ENCODE measurements around the gene TNFRSF11A. TPM values are rescaled to one million over a fixed set of nuclear protein-coding genes. Genes with fewer than 3 reads are reported as not detected.

The TNFRSF11A gene
- total and polyA plus RNA-seq, 10 donors = 0.29 to 11.8 (median 4.2) TPM

GRCh38 chr18:62412231-62412979 lies 87.3 kb downstream of the TNFRSF11A start:
- peaks cover 0 to 20% (median 12%) of the 10 kb centered on the region in 8 donors for H3K9me3 ChIP-seq
- no peak for DNase-seq
- H3K4me1 ChIP-seq = no peaks in the 10 kb centered on the region
- WGBS, 5 donors = 70 to 87% (median 86%) methylated on average over 5 of the region's 5 CpGs
- TF ChIP-seq POLR2AphosphoS5 (IDR thresholded peaks at IDR 0.05) (no peak), CTCF (IDR thresholded peaks at IDR 0.05 in 8 of 11, conservative IDR thresholded peaks at IDR 0.05 in 3 of 11) (no peak), POLR2A (IDR thresholded peaks at IDR 0.05) (no peak)
- H3K36me3 ChIP-seq = no peaks in the 10 kb centered on the region
- peaks cover 0 to 9% (median 0%) of the 10 kb centered on the region in 7 donors for H3K27me3 ChIP-seq (replicated peaks in 1 of 7)
- intact Hi-C loops (cut with DNase I; ENCODE audit: low total_unique reads) = no loop called here
- no peak overlapping the region for H3K4me3 ChIP-seq
- H3K27ac ChIP-seq = no peak overlapping the region

GRCh38 chr18:62413206-62413605 lies 88.1 kb downstream of the TNFRSF11A start:
- 36 to 76% (median 54%) methylated on average over 1 of the region's 1 CpG for WGBS, 5 donors
- Histone ChIP-seq H3K9me3 (peaks cover 0 to 20% (median 12%) of the 10 kb centered on the region in 8 donors), H3K36me3 (no peaks in the 10 kb centered on the region), H3K4me1 (no peaks in the 10 kb centered on the region), H3K4me3 (no peak overlapping the region), H3K27me3 (replicated peaks in 1 of 7) (peaks cover 0 to 9% (median 0%) of the 10 kb centered on the region in 7 donors), H3K27ac (no peak overlapping the region)
- TF ChIP-seq POLR2AphosphoS5 (IDR thresholded peaks at IDR 0.05) (no peak), CTCF (IDR thresholded peaks at IDR 0.05 in 8 of 11, conservative IDR thresholded peaks at IDR 0.05 in 3 of 11) (no peak), POLR2A (IDR thresholded peaks at IDR 0.05) (no peak)
- intact Hi-C loops (cut with DNase I; ENCODE audit: low total_unique reads) = no loop called here
- no peak for DNase-seq

- intact Hi-C loops (cut with DNase I; ENCODE audit: low total_unique reads) = no loop called here
- 33 to 52% (median 41%) methylated on average over 1 of the region's 1 CpG for WGBS, 5 donors
- H3K36me3 ChIP-seq = no peaks in the 10 kb centered on the region
- DNase-seq = no peak
- H3K27ac ChIP-seq = no peak overlapping the region
- peaks cover 0 to 13% (median 2%) of the 10 kb centered on the region in 6 donors for H3K4me1 ChIP-seq
- H3K27me3 ChIP-seq (replicated peaks in 1 of 7) = no peaks in the 10 kb centered on the region
- H3K9me3 ChIP-seq = no peaks in the 10 kb centered on the region
- no peak overlapping the region for H3K4me3 ChIP-seq
- no peak for TF ChIP-seq POLR2A (IDR thresholded peaks at IDR 0.05)
- no peak for TF ChIP-seq CTCF (IDR thresholded peaks at IDR 0.05 in 8 of 11, conservative IDR thresholded peaks at IDR 0.05 in 3 of 11)
- TF ChIP-seq POLR2AphosphoS5 (IDR thresholded peaks at IDR 0.05) = no peak
Measured at GRCh38 chr18:62418258-62418657, 93.1 kb downstream of the TNFRSF11A start.

- intact Hi-C loops (cut with DNase I; ENCODE audit: low total_unique reads) = no loop called here
- H3K4me3 ChIP-seq = peak overlapping the region in 2 of 8 donors; percentile 17 to 30
Measured at GRCh38 chr18:62420151-62420512, 95.0 kb downstream of the TNFRSF11A start.

More at GRCh38 chr18:62420151-62420512, 95.0 kb downstream of the TNFRSF11A start:
- Histone ChIP-seq H3K9me3 (no peaks in the 10 kb centered on the region), H3K4me1 (peaks cover 0 to 19% (median 3%) of the 10 kb centered on the region in 6 donors), H3K36me3 (no peaks in the 10 kb centered on the region), H3K27me3 (replicated peaks in 1 of 7) (no peaks in the 10 kb centered on the region), H3K27ac (peak overlapping the region; percentile 15 to 74 (median 60))
- TF ChIP-seq POLR2A (IDR thresholded peaks at IDR 0.05) = no peak
- TF ChIP-seq POLR2AphosphoS5 (IDR thresholded peaks at IDR 0.05) = no peak
- TF ChIP-seq CTCF (IDR thresholded peaks at IDR 0.05 in 8 of 11, conservative IDR thresholded peaks at IDR 0.05 in 3 of 11) = no peak
- DNase-seq = no peak
- 83 to 99% (median 94%) methylated on average over 3 of the region's 3 CpGs for WGBS, 5 donors

Data from spleen (tissue), 11 donors.